Common myeloid progenitor, CD34-positive (primary cell): ENCODE measurements around the gene PITPNM3.

Experiments
- CTCF ChIA-PET: fragments of 350-600 bp; sonication (Branson Sonifier 250); formaldehyde crosslinking; loops from one replicate; lab custom pipeline; 2021; ENCODE audit warnings: antibody characterized with exemption; lab: Charles Lee
- POLR2A ChIA-PET: fragments of 350-600 bp; sonication (Branson Sonifier 250); formaldehyde crosslinking; loops from one replicate; lab custom pipeline; 2021; ENCODE audit warnings: antibody characterized with exemption; lab: Charles Lee
- DNase-seq, 3 donors: peaks; one replicate each; pipeline versions ENCODE4 v3.0.0 to v3.0.0-alpha.2; 2013
- H3K27ac ChIP-seq, 2 experiments: 1 replicate in 1 of 2; 2 replicates in 1 of 2; pipeline ENCODE4 v1.7.0; 2013; ENCODE audit warnings: inconsistent platforms in 2 of 2, low read length in 2 of 2, mild to moderate bottlenecking in 2 of 2, low read depth in 1 of 2, moderate library complexity in 1 of 2; ENCODE audit not compliant: severe bottlenecking in 2 of 2, insufficient read depth in 1 of 2, poor library complexity in 1 of 2
- H3K27me3 ChIP-seq, 5 experiments: replicated peaks in 2 of 5; 1 replicate in 3 of 5; 2 replicates in 2 of 5; pipeline versions ENCODE4 v1.6.1 to v1.7.0; 2013; ENCODE audit warnings: low read length in 4 of 5, mild to moderate bottlenecking in 2 of 5, moderate library complexity in 2 of 5, inconsistent platforms in 1 of 5; ENCODE audit not compliant: insufficient read depth in 5 of 5, control insufficient read depth in 4 of 5
- H3K36me3 ChIP-seq, 4 experiments: 1 replicate in 2 of 4; 2 replicates in 2 of 4; pipeline versions ENCODE4 v1.6.1 to v1.7.0; 2013; ENCODE audit warnings: low read length in 3 of 4, control low read depth in 1 of 4, mild to moderate bottlenecking in 1 of 4; ENCODE audit not compliant: control insufficient read depth in 4 of 4, insufficient read depth in 4 of 4
- H3K4me1 ChIP-seq, 4 experiments: 1 replicate in 3 of 4; 2 replicates in 1 of 4; pipeline versions ENCODE4 v1.6.1 to v1.7.1; 2013; ENCODE audit warnings: low read length in 3 of 4, mild to moderate bottlenecking in 3 of 4, control low read depth in 1 of 4, inconsistent platforms in 1 of 4, moderate library complexity in 1 of 4; ENCODE audit not compliant: control insufficient read depth in 4 of 4, insufficient read depth in 4 of 4; ENCODE audit errors: control extremely low read depth in 1 of 4
- H3K4me3 ChIP-seq, 7 experiments: 1 replicate in 4 of 7; 2 replicates in 3 of 7; pipeline versions ENCODE4 v1.5.1 to v1.7.0; 2013; ENCODE audit warnings: mild to moderate bottlenecking in 7 of 7, low read length in 6 of 7, moderate library complexity in 6 of 7, inconsistent platforms in 2 of 7, low read depth in 2 of 7, control low read depth in 1 of 7; ENCODE audit not compliant: insufficient read depth in 4 of 7, control insufficient read depth in 1 of 7; ENCODE audit errors: extremely low read depth in 1 of 7
- H3K9me3 ChIP-seq, 5 experiments: 1 replicate in 4 of 5; 2 replicates in 1 of 5; pipeline versions ENCODE4 v1.6.1 to v1.7.1; 2013; ENCODE audit warnings: low read length in 4 of 5, mild to moderate bottlenecking in 2 of 5, inconsistent platforms in 1 of 5, low read depth in 1 of 5, moderate library complexity in 1 of 5; ENCODE audit not compliant: control insufficient read depth in 4 of 5, insufficient read depth in 2 of 5; ENCODE audit errors: control extremely low read depth in 1 of 5
- WGBS: methylation state at CpG from one replicate; pipeline ENCODE4 v1.1.5; 2013; ENCODE audit not compliant: insufficient coverage; 5-methylcytosine and 5-hydroxymethylcytosine counted together

The PITPNM3 gene

DNA sequence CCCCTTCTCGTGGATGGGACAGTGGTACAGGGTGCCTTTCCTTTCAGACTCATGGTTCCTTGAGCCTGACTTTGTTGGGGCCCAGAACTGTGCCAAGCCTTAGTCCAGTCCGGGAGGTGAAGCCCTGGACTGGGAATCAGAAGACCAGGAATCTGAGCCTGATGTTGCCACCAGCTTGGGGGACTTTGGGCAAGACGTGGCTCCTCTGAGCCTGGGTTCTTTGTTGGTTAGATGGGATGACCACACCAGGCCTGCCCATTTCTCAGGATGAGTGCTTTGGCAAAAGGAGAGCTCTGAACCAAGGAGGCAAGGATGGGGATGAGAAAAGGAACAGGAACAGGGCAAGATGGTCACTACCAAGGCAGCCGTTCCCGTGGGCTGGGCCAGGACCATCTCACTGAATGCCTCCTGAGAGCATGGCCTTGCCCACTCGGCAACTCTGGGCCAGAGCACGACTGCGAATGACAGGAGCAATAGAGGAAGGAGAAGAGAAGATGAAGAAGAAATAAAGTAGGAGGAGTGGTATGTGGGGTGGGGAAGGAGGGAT lies 32.5 kb downstream of the PITPNM3 start:
- CTCF ChIA-PET = interaction anchor here (1.2 kb wide), 1 partner anchor 22 kb away, joined by 4 read pairs; no protein-coding TSS in a partner anchor
- 97% methylated on average over 8 of the region's 8 CpGs for WGBS

DNA sequence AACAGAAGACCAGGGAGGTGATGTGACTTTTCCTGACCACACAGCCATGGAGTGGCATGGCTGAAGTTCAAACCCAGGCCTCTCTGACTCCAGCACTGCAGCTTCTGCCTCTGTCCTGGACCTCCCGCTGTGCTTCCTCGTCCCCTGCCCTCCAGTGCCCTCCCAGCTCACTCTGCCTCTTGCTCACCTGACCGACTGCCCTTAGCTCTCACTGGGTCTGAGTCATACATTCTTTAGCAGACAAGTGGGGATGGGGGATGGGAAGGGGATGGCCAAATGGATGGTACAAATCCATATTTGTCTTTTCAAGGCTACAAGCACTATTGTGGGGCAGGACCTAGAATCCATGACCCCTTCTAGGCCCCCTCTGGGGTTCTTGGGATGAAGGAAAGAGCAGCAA lies 33.0 kb downstream of the PITPNM3 start:
- WGBS = 100% methylated on average over 1 of the region's 3 CpGs

More for the DNA sequence above, 32.5 kb downstream of the PITPNM3 start:
- Histone ChIP-seq H3K36me3 (no peaks in the 10 kb centered on the region), H3K27ac (no peak overlapping the region), H3K9me3 (no peaks in the 10 kb centered on the region), H3K4me3 (no peak overlapping the region), H3K4me1 (no peaks in the 10 kb centered on the region), H3K27me3 (no peaks in the 10 kb centered on the region)
- POLR2A ChIA-PET = no interaction called here
- no peak for DNase-seq

DNA sequence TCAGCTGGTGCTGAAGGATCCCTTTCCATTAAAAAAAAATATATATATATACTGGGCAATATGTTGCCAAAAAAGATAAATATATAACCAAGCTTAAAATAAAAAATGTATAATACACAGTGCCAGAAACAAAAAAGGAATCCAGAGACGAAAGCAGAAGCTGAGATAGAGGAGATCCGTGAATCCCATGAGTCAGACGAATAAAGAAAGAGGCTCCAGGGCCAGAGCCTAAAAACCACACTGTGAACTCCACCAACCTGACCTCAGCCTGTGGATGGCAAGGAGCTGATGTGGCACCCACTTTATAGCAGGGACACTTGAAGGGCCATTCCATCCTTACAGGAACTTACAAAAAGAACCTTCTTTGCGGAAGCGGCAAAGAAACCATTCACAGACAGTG lies 34.8 kb downstream of the PITPNM3 start:
- Histone ChIP-seq H3K9me3 (peaks cover 0 to 1% (median 0%) of the 10 kb centered on the region in 5 experiments), H3K27ac (no peak overlapping the region), H3K36me3 (no peaks in the 10 kb centered on the region), H3K27me3 (no peaks in the 10 kb centered on the region), H3K4me3 (no peak overlapping the region), H3K4me1 (no peaks in the 10 kb centered on the region)
- POLR2A ChIA-PET = no interaction called here
- no peak for DNase-seq
- WGBS = 85% methylated on average over 4 of the region's 5 CpGs
- CTCF ChIA-PET = no interaction called here

More for the DNA sequence above, 33.0 kb downstream of the PITPNM3 start:
- POLR2A ChIA-PET = no interaction called here
- H3K27ac ChIP-seq = no peak overlapping the region
- CTCF ChIA-PET = no interaction called here
- H3K9me3 ChIP-seq = no peaks in the 10 kb centered on the region
- H3K36me3 ChIP-seq = no peaks in the 10 kb centered on the region
- H3K27me3 ChIP-seq = no peaks in the 10 kb centered on the region
- H3K4me3 ChIP-seq = no peak overlapping the region
- H3K4me1 ChIP-seq = no peaks in the 10 kb centered on the region
- no peak for DNase-seq

DNA sequence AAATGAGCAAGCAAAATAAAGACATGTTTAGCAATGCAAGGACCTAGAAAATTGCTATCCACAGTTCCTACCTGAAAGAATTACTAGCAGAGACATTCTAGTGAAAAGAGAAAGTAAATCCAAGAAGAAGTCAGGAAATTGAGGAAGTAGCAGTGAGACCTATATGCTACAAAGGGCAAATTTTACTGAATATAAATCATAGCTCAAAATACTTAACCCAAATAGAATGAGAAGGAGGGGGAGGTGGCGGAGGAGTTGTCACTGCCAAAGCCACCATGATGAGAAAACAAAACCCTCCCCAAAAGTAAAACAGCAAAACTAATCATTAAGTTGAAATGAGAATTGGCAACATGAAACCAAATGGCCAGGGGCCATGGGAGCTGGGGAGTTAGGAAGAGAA lies 39.3 kb downstream of the PITPNM3 start:
- peaks cover 0 to 1% (median 0%) of the 10 kb centered on the region in 5 experiments for H3K9me3 ChIP-seq
- H3K4me1 ChIP-seq = no peaks in the 10 kb centered on the region
- H3K4me3 ChIP-seq = no peak overlapping the region
- H3K27ac ChIP-seq = no peak overlapping the region
- peak in 2 of 3 donors; percentile 42 to 60 for DNase-seq
- CTCF ChIA-PET = no interaction called here
- no CpG with 5 or more reads among the region's 1 CpG for WGBS
- no peaks in the 10 kb centered on the region for H3K36me3 ChIP-seq
- H3K27me3 ChIP-seq = no peaks in the 10 kb centered on the region
- POLR2A ChIA-PET = no interaction called here

DNA sequence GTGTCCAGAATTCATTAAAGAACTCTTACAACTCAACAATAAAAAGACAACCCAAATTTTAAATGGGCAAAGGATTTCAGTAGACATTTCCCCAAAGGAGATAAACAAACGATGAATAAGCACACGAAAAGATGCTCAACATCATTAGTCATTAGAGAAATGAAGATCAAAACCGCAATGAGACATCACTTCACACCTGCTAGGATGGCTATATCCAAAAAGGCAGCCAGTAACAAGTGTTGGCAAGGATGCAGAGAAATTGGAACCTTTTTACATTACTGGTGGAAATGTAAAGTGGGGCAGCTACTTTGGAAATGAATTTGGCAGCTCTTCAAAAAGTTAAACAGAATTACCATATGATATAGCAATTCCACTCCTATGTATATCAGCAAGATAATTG lies 42.0 kb downstream of the PITPNM3 start:
- no peak overlapping the region for H3K4me3 ChIP-seq
- POLR2A ChIA-PET = no interaction called here

DNA sequence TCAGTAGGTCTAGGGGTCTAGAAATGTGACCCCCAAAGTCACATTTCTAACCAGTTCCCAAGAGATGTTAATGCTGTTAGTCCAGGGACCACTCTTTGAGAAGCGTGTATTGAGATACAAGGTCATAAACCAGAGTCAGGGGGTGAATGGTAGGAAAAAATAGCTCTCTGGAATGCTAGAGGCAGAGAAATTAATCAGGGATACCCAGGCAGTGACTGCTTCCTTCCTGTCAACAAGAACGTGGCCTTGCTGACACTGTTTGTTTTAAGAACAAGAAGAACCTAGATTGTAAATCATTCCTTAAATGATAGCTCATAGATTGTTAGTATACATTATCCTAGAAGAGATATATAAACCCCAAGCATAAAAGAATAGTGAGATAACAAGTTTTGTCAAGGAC lies 43.8 kb downstream of the PITPNM3 start:
- Histone ChIP-seq H3K4me3 (no peak overlapping the region), H3K4me1 (no peaks in the 10 kb centered on the region), H3K27ac (no peak overlapping the region), H3K9me3 (no peaks in the 10 kb centered on the region), H3K27me3 (peaks cover 0 to 3% (median 0%) of the 10 kb centered on the region in 5 experiments), H3K36me3 (no peaks in the 10 kb centered on the region)
- CTCF ChIA-PET = no interaction called here
- no peak for DNase-seq
- POLR2A ChIA-PET = no interaction called here
- WGBS = 67% methylated on average over 1 of the region's 2 CpGs

More for the DNA sequence above, 42.0 kb downstream of the PITPNM3 start:
- CTCF ChIA-PET = no interaction called here
- no peaks in the 10 kb centered on the region for H3K36me3 ChIP-seq
- peaks cover 0 to 1% (median 0%) of the 10 kb centered on the region in 5 experiments for H3K9me3 ChIP-seq
- H3K27ac ChIP-seq = no peak overlapping the region
- 96% methylated on average over 3 of the region's 3 CpGs for WGBS
- no peaks in the 10 kb centered on the region for H3K4me1 ChIP-seq
- peaks cover 0 to 3% (median 0%) of the 10 kb centered on the region in 5 experiments for H3K27me3 ChIP-seq
- no peak for DNase-seq

DNA sequence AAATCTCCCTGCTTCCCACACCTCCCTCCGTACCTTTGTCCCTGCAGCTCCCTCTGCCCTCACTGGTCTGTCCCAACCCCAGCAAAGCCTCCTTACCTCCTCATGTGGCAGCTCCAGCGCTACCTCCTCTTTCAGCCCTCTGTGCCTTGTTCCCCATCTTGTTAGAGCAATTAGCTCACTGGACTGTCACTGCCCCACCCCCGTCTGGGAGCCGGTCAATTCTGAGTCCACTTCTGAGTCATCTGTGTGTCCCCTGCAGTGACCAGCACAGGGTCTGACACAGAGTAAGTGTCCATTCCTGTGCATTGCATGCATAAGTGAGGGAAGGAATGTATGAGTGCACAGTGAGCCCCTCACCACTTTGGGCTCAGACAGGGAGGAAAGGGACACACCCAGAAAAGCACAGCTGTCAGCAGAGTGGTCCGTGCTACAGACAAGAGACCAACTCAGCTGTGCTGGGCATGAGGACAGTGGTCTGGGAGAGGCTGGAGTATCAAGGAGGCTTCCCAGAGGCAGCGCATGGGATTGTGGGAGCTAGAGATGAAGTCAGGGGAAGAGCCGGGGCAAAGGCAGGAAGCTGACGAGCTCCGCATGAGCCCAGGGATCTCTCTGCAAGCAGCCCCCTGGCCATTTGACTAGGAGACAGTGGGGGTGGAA lies 45.9 kb downstream of the PITPNM3 start:
- Histone ChIP-seq H3K27ac (no peak overlapping the region), H3K4me3 (no peak overlapping the region), H3K4me1 (no peaks in the 10 kb centered on the region), H3K27me3 (peaks cover 0 to 3% (median 0%) of the 10 kb centered on the region in 5 experiments), H3K9me3 (no peaks in the 10 kb centered on the region), H3K36me3 (no peaks in the 10 kb centered on the region)
- no peak for DNase-seq
- POLR2A ChIA-PET = no interaction called here
- CTCF ChIA-PET = no interaction called here
- 98% methylated on average over 9 of the region's 9 CpGs for WGBS
